Adrenal gland (tissue), 12 donors: Measurements from ENCODE around the gene LCA5. TPM values are rescaled to one million over a fixed set of nuclear protein-coding genes. Genes with fewer than 3 reads are reported as not detected.

ENCODE experiments used
- DNase-seq, 7 donors: peaks; one replicate each; pipeline ENCODE4 v3.0.0-alpha.2; 2019 to 2020
- H3K27ac ChIP-seq, 5 donors: fragments of 200-600 bp; sonication (generic) in 4 of 5; 1 replicate in 3 of 5; 2 replicates in 2 of 5; pipeline versions ENCODE4 v1.5.1 to v1.8.0; 2016 to 2020; ENCODE audit warnings: mild to moderate bottlenecking in 1 of 5
- H3K27me3 ChIP-seq: fragments of 200-600 bp; 2 replicates; pipeline ENCODE4 v1.8.0; 2021
- H3K36me3 ChIP-seq, 2 donors: fragments of 200-600 bp; replicated peaks in 1 of 2; 1 replicate in 1 of 2; 2 replicates in 1 of 2; pipeline versions ENCODE4 v1.5.1 to v1.8.0; 2018 to 2022
- H3K4me1 ChIP-seq, 2 donors: fragments of 200-600 bp; replicated peaks in 1 of 2; 1 replicate in 1 of 2; 2 replicates in 1 of 2; pipeline versions ENCODE4 v1.5.1 to v1.8.0; 2018 to 2021
- H3K4me3 ChIP-seq, 4 donors: fragments of 200-600 bp; sonication (generic) in 3 of 4; one replicate each; pipeline ENCODE4 v1.5.1; 2016 to 2018
- H3K9me3 ChIP-seq, 3 donors: fragments of 200-600 bp; sonication (generic) in 1 of 3; replicated peaks in 1 of 3; 1 replicate in 2 of 3; 2 replicates in 1 of 3; pipeline versions ENCODE4 v1.5.1 to v1.8.0; 2016 to 2021
- POLR2A ChIP-seq, 2 donors: fragments of 450-650 bp; IDR thresholded peaks; one replicate each; pipeline ENCODE4 v1.6.1; 2017; ENCODE audit warnings: antibody characterized with exemption in 2 of 2, mild to moderate bottlenecking in 2 of 2, moderate library complexity in 1 of 2
- WGBS, 4 donors: extraction: QIAGEN DNeasy Blood & Tissue Kit in 2 of 4; methylation state at CpG; one replicate each; pipeline versions ENCODE4 v1.1.5 to v1.1.7; 2013 to 2017; 5-methylcytosine and 5-hydroxymethylcytosine counted together
- intact Hi-C, 2 donors: fragments of 100-400 bp; cut with DNase I; formaldehyde crosslinking; loops; one replicate each; pipeline versions ENCODE4 v1.14.1 to v1.15.0; 2022 to 2023
- polyA plus RNA-seq, 3 donors: library from polyadenylated mRNA; stranded (reverse); fragments of 200-250 nt in 2 of 3; fragments of 350-450 nt in 1 of 3; fragmentation: Illumina TruSeq in 1 of 3; extraction: RNeasy Lipid Tissue Mini Kit (QIAGEN cat#74804) in 1 of 3; gene quantifications; one replicate each; pipeline ENCODE4 v1.2.3, GENCODE V29; 2013 to 2014
- total RNA-seq, 9 donors: library from RNA; depleted of rRNA in 4 of 9; stranded (reverse); fragments of >200 nt in 4 of 9; fragments of 120-200 nt in 1 of 9; fragmentation: NEBNext Ultra II Directional in 1 of 9; extraction: Animal tissue kit (Norgen Biotek cat#: 25700) in 1 of 9; gene quantifications; one replicate each; pipeline versions ENCODE4 v1.1.0 to v1.2.4, GENCODE V29; 2013 to 2023
- TF ChIP-seq, protein P1 (sequence below), 6 experiments: fragments of 450-650 bp in 4 of 6; fragments of 200-600 bp in 2 of 6; sonication (generic) in 1 of 6; IDR thresholded peaks; 1 replicate in 5 of 6; 2 replicates in 1 of 6; pipeline versions ENCODE4 v1.5.1 to v1.8.0; 2016 to 2021; ENCODE audit warnings: antibody characterized with exemption in 6 of 6, mild to moderate bottlenecking in 2 of 6, moderate library complexity in 1 of 6
- donor health status: healthy with polysubstance abuse.
- donor health status: Bipolar disorder and iron deficiency.
- donor health status: DM: yes; HTN: yes; CAD: no.
- donor health status: DM: no; HTN: no; CAD: no.
- donor health status: DM: no; HTN: no; CAD: no.
- donor health status: DM: yes; HTN: yes; CAD: no.

Gene LCA5
- total and polyA plus RNA-seq, 12 donors = 1.0 to 4.6 (median 2.6) TPM

DNA sequence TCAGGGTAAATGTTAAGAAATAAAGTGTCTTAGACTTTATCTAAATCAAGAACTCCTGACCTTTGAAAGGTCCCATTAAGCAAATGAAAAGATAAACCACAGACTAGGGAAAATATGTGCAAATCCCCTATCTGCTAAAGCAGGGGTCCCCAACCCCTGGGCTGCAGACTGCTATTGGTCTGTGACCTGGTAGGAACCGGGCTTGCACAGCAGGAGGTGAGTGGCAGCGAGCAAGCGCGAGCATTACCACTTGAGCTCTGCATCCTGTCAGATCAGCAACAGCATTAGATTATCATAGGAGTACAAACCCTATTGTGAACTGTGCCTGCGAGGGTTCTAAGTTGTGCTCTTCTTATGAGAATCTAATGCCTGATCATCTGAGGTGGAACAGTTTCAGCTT is 42.4 kb downstream of the LCA5 start:
- TF ChIP-seq, protein P1, sequence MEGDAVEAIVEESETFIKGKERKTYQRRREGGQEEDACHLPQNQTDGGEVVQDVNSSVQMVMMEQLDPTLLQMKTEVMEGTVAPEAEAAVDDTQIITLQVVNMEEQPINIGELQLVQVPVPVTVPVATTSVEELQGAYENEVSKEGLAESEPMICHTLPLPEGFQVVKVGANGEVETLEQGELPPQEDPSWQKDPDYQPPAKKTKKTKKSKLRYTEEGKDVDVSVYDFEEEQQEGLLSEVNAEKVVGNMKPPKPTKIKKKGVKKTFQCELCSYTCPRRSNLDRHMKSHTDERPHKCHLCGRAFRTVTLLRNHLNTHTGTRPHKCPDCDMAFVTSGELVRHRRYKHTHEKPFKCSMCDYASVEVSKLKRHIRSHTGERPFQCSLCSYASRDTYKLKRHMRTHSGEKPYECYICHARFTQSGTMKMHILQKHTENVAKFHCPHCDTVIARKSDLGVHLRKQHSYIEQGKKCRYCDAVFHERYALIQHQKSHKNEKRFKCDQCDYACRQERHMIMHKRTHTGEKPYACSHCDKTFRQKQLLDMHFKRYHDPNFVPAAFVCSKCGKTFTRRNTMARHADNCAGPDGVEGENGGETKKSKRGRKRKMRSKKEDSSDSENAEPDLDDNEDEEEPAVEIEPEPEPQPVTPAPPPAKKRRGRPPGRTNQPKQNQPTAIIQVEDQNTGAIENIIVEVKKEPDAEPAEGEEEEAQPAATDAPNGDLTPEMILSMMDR (IDR thresholded peaks at IDR 0.05) = no peak
- TF ChIP-seq POLR2A (IDR thresholded peaks at IDR 0.05) = no peak
- Histone ChIP-seq H3K9me3 (no peaks in the 10 kb centered on the region), H3K4me1 (no peaks in the 10 kb centered on the region), H3K27ac (no peak overlapping the region), H3K4me3 (no peak overlapping the region), H3K27me3 (no peaks in the 10 kb centered on the region), H3K36me3 (no peaks in the 10 kb centered on the region)
- no peak for DNase-seq
- intact Hi-C loops = no loop called here
- WGBS, 4 donors = 91 to 97% (median 92%) methylated on average over 4 to 5 of the region's 5 CpGs

DNA sequence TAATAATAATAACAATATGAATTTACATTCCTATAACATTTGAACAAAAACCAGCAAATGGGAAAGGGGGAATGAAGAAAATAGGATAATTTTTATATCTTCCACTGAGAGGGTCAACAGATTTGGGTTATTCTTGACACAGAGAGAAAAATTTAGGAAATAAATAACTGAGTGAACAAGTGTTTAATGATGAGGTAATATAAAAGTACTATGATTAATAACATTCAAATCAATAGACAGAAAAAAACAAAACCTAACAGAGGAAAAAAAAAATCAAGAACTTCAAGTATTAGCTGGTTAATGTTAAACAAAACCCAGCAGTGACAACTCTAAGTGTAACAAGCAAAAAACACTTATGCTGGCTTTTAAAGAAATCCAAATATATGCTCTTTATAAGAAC is 66.5 kb downstream of the LCA5 start:
- intact Hi-C loops = loop anchor here in 1 of 2 donors (5.0 kb wide), 1 partner anchor 393 kb away; the partner anchor contains the start of gene PHIP
- Histone ChIP-seq H3K36me3 (no peaks in the 10 kb centered on the region), H3K4me3 (no peak overlapping the region), H3K4me1 (peaks cover 0 to 3% of the 10 kb centered on the region in 2 donors), H3K27me3 (no peaks in the 10 kb centered on the region), H3K9me3 (no peaks in the 10 kb centered on the region), H3K27ac (no peak overlapping the region)
- no peak for DNase-seq
- TF ChIP-seq, protein P1 (IDR thresholded peaks at IDR 0.05) = no peak
- no peak for TF ChIP-seq POLR2A (IDR thresholded peaks at IDR 0.05)

DNA sequence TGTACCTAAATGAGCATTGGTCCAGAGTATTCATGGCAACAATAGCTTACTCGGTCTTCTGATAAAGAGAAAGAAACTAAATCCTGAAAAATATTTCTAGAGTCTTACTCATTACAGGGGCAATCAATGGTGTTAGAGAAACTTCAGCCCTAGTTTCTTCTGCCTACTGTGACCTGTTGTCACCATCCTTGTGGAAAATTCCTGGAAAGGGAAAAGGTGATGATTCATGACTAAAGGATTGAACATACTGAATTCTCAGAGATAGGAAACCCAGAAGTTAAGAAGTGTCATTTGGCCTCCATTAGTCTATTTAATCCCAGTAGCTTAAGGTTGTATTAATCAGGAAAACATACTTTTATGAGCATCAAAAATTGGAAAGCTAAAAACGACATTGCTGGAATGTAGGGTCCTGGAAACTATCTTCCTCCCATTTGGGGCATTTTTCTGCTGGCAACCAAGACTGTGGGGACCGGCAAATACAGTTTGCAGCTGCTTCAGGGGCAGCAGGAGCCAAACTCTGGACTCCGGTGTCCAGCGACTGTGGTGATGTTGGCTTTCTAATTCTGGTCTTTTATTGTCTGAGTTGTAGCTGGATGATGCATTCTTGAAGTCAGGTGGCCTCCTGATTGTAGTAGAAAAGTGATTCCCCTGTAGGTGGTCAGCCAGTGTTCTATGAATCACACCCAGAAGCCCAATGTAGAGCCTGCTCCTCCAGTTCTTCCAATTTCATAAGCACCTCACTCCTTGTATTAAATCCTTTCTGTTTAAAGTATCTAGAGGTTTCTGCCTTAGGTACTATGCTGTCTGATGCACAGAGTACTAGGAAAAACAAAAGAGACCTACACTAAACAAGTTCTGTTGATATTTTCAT is 67.6 kb downstream of the LCA5 start:
- Histone ChIP-seq H3K36me3 (no peaks in the 10 kb centered on the region), H3K4me1 (peaks cover 0 to 3% of the 10 kb centered on the region in 2 donors), H3K27ac (no peak overlapping the region), H3K27me3 (no peaks in the 10 kb centered on the region), H3K9me3 (no peaks in the 10 kb centered on the region), H3K4me3 (no peak overlapping the region)
- TF ChIP-seq POLR2A (IDR thresholded peaks at IDR 0.05) = no peak
- TF ChIP-seq, protein P1 (IDR thresholded peaks at IDR 0.05) = no peak
- WGBS, 4 donors = 77 to 87% (median 83%) methylated on average over 5 of the region's 5 CpGs
- no peak for DNase-seq
- intact Hi-C loops = loop anchor here in 1 of 2 donors (5.0 kb wide), 1 partner anchor 392 kb away; the partner anchor contains the start of gene PHIP

DNA sequence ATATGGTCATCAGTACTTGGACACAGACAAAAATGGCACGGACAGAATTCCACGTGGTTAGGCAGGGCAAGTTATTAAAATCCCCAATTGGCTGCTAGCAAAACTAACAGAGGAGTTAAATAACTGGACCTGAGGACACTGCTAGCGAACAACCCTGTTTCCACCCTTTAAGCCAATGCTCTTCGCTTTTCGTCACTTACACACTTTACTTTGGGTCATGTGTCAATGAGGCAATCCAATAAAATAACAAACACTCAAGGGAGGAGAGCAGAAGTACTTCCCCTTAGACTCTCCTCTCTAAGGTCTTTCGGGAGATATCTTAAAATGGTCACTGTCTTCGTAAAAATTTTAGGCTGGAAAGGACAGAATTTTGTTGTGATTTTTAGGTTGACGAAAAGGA is 68.6 kb downstream of the LCA5 start:
- H3K36me3 ChIP-seq = no peaks in the 10 kb centered on the region
- DNase-seq = no peak
- H3K27ac ChIP-seq = no peak overlapping the region
- H3K27me3 ChIP-seq = no peaks in the 10 kb centered on the region
- intact Hi-C loops = no loop called here
- H3K4me1 ChIP-seq = peaks cover 0 to 3% of the 10 kb centered on the region in 2 donors
- TF ChIP-seq, protein P1 (IDR thresholded peaks at IDR 0.05) = no peak
- no peak for TF ChIP-seq POLR2A (IDR thresholded peaks at IDR 0.05)
- H3K4me3 ChIP-seq = no peak overlapping the region
- 73 to 86% (median 82%) methylated on average over 8 of the region's 8 CpGs for WGBS, 4 donors
- H3K9me3 ChIP-seq = no peaks in the 10 kb centered on the region
